Neutrophil (primary cell): ENCODE measurements around the gene BBX.

ENCODE experiments used
- H3K27ac ChIP-seq: fragments of 200-600 bp; sonication (generic); 2 replicates; pipeline ENCODE4 v1.5.1; 2016; ENCODE audit warnings: mild to moderate bottlenecking, moderate library complexity
- H3K27me3 ChIP-seq: fragments of 200-600 bp; sonication (generic); 2 replicates; pipeline ENCODE4 v1.6.0; 2016; ENCODE audit warnings: mild to moderate bottlenecking
- H3K36me3 ChIP-seq: fragments of 200-600 bp; sonication (generic); 2 replicates; pipeline ENCODE4 v1.5.1; 2017
- H3K4me1 ChIP-seq, 2 experiments: fragments of 200-600 bp in 1 of 2; sonication (generic) in 1 of 2; 1 replicate in 1 of 2; 2 replicates in 1 of 2; pipeline versions ENCODE4 v1.5.1 to v1.6.1; 2013 to 2016; ENCODE audit warnings: low read depth in 1 of 2, low read length in 1 of 2, mild to moderate bottlenecking in 1 of 2, moderate library complexity in 1 of 2; ENCODE audit not compliant: control insufficient read depth in 1 of 2, insufficient read depth in 1 of 2
- H3K4me3 ChIP-seq, 2 experiments: fragments of 200-600 bp in 1 of 2; sonication (generic) in 1 of 2; 1 replicate in 1 of 2; 2 replicates in 1 of 2; pipeline ENCODE4 v1.5.1; 2013 to 2016; ENCODE audit warnings: low read depth in 1 of 2, low read length in 1 of 2, mild to moderate bottlenecking in 1 of 2, moderate library complexity in 1 of 2
- H3K9me3 ChIP-seq: fragments of 200-600 bp; sonication (generic); 2 replicates; pipeline ENCODE4 v1.5.1; 2016
- CTCF ChIP-seq: fragments of 200-600 bp; sonication (generic); IDR thresholded peaks from 2 replicates; pipeline ENCODE4 v1.5.1; 2016; ENCODE audit warnings: antibody characterized with exemption

The BBX gene

GRCh38 chr3:107853821-107854220 lies 331.1 kb downstream of the BBX start:
- Histone ChIP-seq H3K27ac (no peak overlapping the region), H3K4me1 (no peaks in the 10 kb centered on the region), H3K27me3 (no peaks in the 10 kb centered on the region), H3K36me3 (no peaks in the 10 kb centered on the region), H3K9me3 (no peaks in the 10 kb centered on the region), H3K4me3 (no peak overlapping the region)
- TF ChIP-seq CTCF, result no peak

- TF ChIP-seq CTCF, result no peak
- Histone ChIP-seq H3K27me3 (no peaks in the 10 kb centered on the region), H3K4me1 (no peaks in the 10 kb centered on the region), H3K36me3 (no peaks in the 10 kb centered on the region), H3K27ac (no peak overlapping the region), H3K9me3 (no peaks in the 10 kb centered on the region), H3K4me3 (no peak overlapping the region)
Measured at GRCh38 chr3:107854733-107855132, 332.0 kb downstream of the BBX start.

GRCh38 chr3:107855710-107856109 lies 332.9 kb downstream of the BBX start:
- Histone ChIP-seq H3K27me3 (no peaks in the 10 kb centered on the region), H3K36me3 (no peaks in the 10 kb centered on the region), H3K9me3 (no peaks in the 10 kb centered on the region), H3K4me1 (no peaks in the 10 kb centered on the region), H3K27ac (no peak overlapping the region), H3K4me3 (no peak overlapping the region)
- TF ChIP-seq CTCF, result no peak

GRCh38 chr3:107857854-107858253 lies 335.1 kb downstream of the BBX start:
- TF ChIP-seq CTCF, result no peak
- H3K4me3 ChIP-seq, result no peak overlapping the region
- no peak overlapping the region for H3K27ac ChIP-seq
- H3K27me3 ChIP-seq, result no peaks in the 10 kb centered on the region
- H3K9me3 ChIP-seq, result no peaks in the 10 kb centered on the region
- H3K36me3 ChIP-seq, result no peaks in the 10 kb centered on the region
- H3K4me1 ChIP-seq, result no peaks in the 10 kb centered on the region

GRCh38 chr3:107858876-107859275 lies 336.1 kb downstream of the BBX start:
- no peaks in the 10 kb centered on the region for H3K4me1 ChIP-seq
- H3K27me3 ChIP-seq, result no peaks in the 10 kb centered on the region
- no peak for TF ChIP-seq CTCF
- no peak overlapping the region for H3K4me3 ChIP-seq
- H3K27ac ChIP-seq, result no peak overlapping the region
- H3K9me3 ChIP-seq, result no peaks in the 10 kb centered on the region
- H3K36me3 ChIP-seq, result no peaks in the 10 kb centered on the region
